Neutrophil (primary cell): ENCODE data around the gene MAGIX.

Experiments
- H3K27ac ChIP-seq: fragments of 200-600 bp; sonication (generic); 2 replicates; pipeline ENCODE4 v1.5.1; 2016; ENCODE audit warnings: mild to moderate bottlenecking, moderate library complexity
- H3K27me3 ChIP-seq: fragments of 200-600 bp; sonication (generic); 2 replicates; pipeline ENCODE4 v1.6.0; 2016; ENCODE audit warnings: mild to moderate bottlenecking
- H3K36me3 ChIP-seq: fragments of 200-600 bp; sonication (generic); 2 replicates; pipeline ENCODE4 v1.5.1; 2017
- H3K4me1 ChIP-seq, 2 experiments: fragments of 200-600 bp in 1 of 2; sonication (generic) in 1 of 2; 1 replicate in 1 of 2; 2 replicates in 1 of 2; pipeline versions ENCODE4 v1.5.1 to v1.6.1; 2013 to 2016; ENCODE audit warnings: low read depth in 1 of 2, low read length in 1 of 2, mild to moderate bottlenecking in 1 of 2, moderate library complexity in 1 of 2; ENCODE audit not compliant: control insufficient read depth in 1 of 2, insufficient read depth in 1 of 2
- H3K4me3 ChIP-seq, 2 experiments: fragments of 200-600 bp in 1 of 2; sonication (generic) in 1 of 2; 1 replicate in 1 of 2; 2 replicates in 1 of 2; pipeline ENCODE4 v1.5.1; 2013 to 2016; ENCODE audit warnings: low read depth in 1 of 2, low read length in 1 of 2, mild to moderate bottlenecking in 1 of 2, moderate library complexity in 1 of 2
- H3K9me3 ChIP-seq: fragments of 200-600 bp; sonication (generic); 2 replicates; pipeline ENCODE4 v1.5.1; 2016
- TF ChIP-seq, protein P1 (sequence below): fragments of 200-600 bp; sonication (generic); IDR thresholded peaks from 2 replicates; pipeline ENCODE4 v1.5.1; 2016; ENCODE audit warnings: antibody characterized with exemption

The MAGIX gene

DNA sequence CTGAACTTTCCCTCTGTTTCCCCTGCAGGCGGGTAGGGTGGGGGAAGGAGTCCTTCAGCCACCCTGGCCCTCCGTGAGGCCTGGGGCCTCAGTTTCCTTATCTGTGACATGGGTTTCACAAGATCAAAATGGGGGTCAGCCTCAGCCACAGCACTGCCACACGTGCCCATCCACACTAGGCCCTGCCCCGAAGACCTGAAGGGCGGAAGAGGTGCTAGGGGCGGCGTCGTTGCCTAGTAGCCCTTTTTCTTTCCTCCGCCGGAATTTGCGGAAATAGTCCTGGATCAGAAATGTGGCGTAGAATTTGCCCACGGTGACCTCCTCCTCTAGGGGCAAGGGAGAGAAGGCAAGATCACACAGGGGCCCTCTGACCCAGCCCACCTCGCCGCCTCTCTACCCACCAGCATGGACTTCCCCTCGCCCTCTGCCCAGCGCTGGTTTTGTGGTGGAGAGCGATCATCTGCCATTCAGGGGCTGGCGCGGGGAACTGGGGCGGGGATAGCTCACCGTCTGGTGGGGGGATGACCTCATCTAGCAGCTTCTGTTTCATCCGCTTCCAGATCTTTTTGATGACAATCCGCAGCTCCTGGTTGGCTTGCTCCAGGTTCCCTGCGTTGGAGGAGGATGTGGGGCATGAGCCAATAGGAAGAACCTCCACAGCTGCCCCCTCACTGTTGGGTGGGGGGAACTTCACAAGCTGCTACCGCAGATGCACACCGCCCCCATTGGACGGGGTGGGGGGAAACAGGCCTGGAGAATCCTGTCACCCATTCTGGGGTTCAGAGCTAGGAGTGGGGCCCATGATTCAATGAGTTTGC lies 47.1 kb downstream of the MAGIX start:
- no peaks in the 10 kb centered on the region for H3K36me3 ChIP-seq
- H3K9me3 ChIP-seq: no peaks in the 10 kb centered on the region
- TF ChIP-seq, protein P1, sequence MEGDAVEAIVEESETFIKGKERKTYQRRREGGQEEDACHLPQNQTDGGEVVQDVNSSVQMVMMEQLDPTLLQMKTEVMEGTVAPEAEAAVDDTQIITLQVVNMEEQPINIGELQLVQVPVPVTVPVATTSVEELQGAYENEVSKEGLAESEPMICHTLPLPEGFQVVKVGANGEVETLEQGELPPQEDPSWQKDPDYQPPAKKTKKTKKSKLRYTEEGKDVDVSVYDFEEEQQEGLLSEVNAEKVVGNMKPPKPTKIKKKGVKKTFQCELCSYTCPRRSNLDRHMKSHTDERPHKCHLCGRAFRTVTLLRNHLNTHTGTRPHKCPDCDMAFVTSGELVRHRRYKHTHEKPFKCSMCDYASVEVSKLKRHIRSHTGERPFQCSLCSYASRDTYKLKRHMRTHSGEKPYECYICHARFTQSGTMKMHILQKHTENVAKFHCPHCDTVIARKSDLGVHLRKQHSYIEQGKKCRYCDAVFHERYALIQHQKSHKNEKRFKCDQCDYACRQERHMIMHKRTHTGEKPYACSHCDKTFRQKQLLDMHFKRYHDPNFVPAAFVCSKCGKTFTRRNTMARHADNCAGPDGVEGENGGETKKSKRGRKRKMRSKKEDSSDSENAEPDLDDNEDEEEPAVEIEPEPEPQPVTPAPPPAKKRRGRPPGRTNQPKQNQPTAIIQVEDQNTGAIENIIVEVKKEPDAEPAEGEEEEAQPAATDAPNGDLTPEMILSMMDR: no peak
- H3K4me1 ChIP-seq: no peaks in the 10 kb centered on the region
- H3K4me3 ChIP-seq: no peak overlapping the region
- no peaks in the 10 kb centered on the region for H3K27me3 ChIP-seq
- H3K27ac ChIP-seq: no peak overlapping the region

DNA sequence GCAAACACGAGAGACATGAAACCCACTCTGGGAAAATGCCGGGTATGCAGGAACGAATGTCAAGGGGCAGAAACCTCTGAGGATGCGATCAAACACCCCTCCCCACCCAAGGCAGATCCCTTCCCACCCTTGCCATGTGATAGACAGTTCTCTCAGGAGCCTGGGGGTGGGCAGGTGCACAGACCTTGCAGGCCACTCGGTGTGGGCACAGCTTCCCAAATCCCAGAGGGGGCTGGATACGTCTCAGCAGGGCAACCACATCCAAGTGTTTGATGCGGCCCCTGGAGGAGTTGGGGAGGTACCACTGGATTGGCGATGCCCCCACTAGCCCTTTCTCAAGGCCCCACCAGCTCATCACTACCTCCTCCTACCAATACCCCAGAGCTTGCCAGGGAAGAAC lies 47.8 kb downstream of the MAGIX start:
- Histone ChIP-seq H3K27ac (no peak overlapping the region), H3K4me3 (no peak overlapping the region), H3K36me3 (no peaks in the 10 kb centered on the region), H3K4me1 (no peaks in the 10 kb centered on the region), H3K27me3 (no peaks in the 10 kb centered on the region), H3K9me3 (no peaks in the 10 kb centered on the region)
- TF ChIP-seq, protein P1: no peak

DNA sequence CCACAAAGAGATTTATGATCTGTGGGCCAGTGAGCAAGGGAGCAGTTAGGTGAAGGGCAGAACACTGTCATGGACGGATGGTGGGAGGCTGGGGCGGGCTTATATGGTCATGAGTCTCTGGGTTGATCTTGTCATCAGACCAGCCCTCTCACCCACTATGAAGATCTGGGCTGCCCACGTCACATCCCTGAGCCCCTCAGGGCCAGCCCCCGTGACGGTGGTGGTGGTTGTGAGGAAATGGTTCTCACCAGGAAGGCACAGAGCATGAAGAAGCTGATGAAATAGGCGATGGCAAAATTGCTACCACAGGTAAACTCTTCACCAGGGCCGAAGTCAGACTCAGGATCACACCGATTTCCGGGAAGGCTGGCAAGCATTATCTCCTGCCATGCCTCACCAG lies 48.5 kb downstream of the MAGIX start:
- Histone ChIP-seq H3K27ac (no peak overlapping the region), H3K4me3 (no peak overlapping the region)
- TF ChIP-seq, protein P1: no peak

DNA sequence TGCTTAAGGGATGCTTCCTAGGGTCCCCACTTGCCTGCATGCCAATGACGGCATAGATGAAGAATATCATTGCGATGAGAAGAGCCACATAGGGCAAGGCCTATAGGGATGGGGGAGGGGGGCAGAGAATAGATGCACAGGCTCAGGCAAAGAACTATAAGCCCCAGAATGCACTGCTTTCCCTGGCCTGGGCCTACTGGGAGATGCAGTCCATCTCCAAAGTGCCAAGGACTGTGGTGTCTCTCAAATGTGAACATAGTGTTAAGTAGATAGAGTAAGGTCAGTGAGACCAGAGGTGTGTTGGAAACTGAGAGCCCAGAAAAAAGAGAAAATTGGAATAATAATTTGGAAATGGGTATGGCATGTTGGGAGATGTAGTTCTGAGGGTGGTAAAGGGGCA lies 49.7 kb downstream of the MAGIX start:
- Histone ChIP-seq H3K27ac (no peak overlapping the region), H3K27me3 (no peaks in the 10 kb centered on the region), H3K4me1 (no peaks in the 10 kb centered on the region), H3K36me3 (no peaks in the 10 kb centered on the region), H3K9me3 (no peaks in the 10 kb centered on the region), H3K4me3 (no peak overlapping the region)
- TF ChIP-seq, protein P1: no peak

More for the DNA sequence above, 48.5 kb downstream of the MAGIX start:
- Histone ChIP-seq H3K36me3 (no peaks in the 10 kb centered on the region), H3K4me1 (no peaks in the 10 kb centered on the region), H3K9me3 (no peaks in the 10 kb centered on the region), H3K27me3 (no peaks in the 10 kb centered on the region)

DNA sequence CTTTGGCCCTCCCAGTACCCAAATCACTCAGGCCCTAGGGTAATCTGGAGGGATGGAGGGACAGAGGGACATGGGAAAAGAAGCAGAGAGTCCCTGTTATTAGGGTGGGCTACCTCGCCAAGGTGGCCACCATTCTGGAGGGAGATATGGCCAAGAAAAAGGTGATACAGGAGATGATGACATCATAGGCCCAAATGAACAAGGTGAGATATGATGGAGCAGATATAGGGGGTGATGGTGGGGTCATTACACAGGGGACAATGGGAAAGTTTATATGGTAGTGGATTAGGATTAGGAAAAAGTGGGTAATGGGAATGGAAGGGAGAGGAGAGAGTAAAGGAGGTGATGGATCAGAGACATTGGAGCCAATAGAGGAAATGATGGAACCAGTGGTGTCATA lies 50.3 kb downstream of the MAGIX start:
- H3K27ac ChIP-seq: no peak overlapping the region
- H3K9me3 ChIP-seq: no peaks in the 10 kb centered on the region
- TF ChIP-seq, protein P1: no peak
- no peaks in the 10 kb centered on the region for H3K36me3 ChIP-seq
- H3K4me3 ChIP-seq: no peak overlapping the region
- H3K27me3 ChIP-seq: no peaks in the 10 kb centered on the region
- no peaks in the 10 kb centered on the region for H3K4me1 ChIP-seq
